Activated CD4-positive, alpha-beta T cell treated with anti-CD3 and anti-CD28 coated beads, Interleukin-2, amount 50 U/mL, for 16 hours (primary cell): ENCODE results near the gene KLRD1.
"Not testable (repeated sequence)": the region's sequence is repeated elsewhere in the genome, so short reads cannot be mapped to it uniquely, and the experiment has no call there.

Experiments
- DNase-seq: peaks from one replicate; pipeline ENCODE4 v3.0.0-alpha.2; 2020

KLRD1 gene, protein sequence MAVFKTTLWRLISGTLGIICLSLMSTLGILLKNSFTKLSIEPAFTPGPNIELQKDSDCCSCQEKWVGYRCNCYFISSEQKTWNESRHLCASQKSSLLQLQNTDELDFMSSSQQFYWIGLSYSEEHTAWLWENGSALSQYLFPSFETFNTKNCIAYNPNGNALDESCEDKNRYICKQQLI

DNA sequence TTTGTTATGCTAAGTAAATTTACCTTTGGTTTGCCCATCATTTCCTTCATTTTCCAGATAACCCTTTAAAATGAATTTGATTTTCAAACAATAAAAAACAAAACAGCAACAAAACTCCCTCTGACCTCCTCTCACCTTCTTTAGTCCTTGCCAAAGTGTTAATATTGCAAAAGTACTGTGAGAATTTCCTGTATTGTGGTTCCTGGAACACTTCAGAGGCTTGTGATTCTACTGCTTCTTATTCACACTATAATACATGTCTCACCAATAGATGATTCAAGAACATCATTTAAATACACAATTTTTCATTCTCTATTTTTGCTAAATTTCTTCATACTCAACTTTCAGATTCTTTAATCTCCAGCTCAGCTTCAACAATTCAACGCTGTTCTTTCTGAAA, at the start of gene KLRD1:
TSS of gene KLRD1 (plus strand) at position 241 of the 400 bp plus-strand sequence. CDS start 208 bp downstream, outside the sequence.
- no peak for DNase-seq

DNA sequence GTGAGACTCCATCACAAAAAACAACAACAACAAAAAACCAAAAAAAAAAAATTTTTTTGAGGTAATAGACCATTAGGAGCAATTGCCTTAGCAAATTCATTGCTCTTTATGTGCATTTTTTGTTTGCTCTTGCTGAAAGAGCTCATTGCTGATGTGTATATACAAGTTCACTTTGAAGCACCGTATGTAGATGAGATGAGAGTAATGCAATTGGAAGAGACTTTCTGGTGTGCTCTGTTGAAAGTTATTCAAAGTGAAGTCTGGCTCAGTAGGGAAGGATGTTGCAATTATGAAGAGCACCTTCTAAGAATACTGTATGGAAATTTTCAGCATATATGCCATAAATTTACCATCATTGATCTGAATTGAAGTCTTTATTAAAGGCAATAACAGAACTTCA, 46.7 kb upstream of the KLRD1 start:
- DNase-seq: no peak

DNA sequence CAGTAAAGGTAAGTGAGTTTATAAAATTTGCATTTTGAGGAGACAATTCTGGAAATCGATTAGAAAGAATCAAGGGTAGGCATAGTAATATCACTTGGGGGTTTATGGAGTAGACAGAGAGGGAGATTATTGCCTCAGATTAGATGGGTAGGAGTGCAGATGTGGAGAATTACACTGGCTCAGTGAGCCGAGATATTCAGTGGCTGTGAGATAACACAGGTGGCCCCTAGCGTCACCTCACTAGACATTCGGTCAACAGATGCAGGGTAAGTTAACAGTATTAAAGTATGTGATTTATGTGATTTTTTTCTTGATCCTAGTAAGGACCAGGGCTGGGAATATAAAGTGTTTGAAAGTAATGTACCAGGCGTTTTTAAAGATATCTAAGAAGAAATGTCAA, 39.6 kb upstream of the KLRD1 start:
- no peak for DNase-seq

DNA sequence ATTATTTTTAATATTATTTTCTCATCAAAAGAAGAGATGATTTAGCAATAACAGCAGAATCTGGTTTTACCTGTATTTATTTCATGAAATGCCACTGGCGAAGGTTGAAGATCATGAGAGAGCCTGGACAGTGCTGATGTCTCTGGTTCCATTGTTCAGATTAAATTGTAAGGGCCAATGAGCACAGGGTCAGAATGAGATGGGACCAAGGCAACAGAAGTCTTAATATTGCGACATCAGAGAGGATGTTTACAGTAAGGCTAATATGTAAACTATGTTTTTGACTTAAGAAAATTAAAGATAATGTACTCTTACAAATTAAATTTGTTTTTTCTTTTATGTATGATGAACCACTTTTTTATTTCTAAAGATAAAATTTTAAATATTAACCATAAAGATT, 35.2 kb upstream of the KLRD1 start:
- no peak for DNase-seq

DNA sequence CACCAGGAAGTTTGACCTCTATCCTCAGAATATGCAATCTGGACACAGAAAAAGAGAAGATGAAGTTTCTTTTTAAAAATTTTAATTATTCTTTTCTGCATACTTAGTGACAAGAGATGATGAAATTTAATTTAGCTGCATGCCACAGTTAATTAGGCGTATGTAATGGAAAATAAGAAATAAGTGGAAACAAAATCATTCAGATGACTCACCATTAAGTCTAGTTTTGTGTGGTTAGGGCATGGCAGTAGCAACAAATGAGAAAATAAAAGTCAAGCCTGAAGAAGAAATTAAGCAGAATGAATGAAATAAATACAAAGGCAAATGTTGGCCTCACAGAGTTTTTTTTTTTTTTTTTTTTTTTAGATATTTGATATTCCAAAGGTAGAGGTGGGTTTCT, 30.9 kb upstream of the KLRD1 start:
- DNase-seq: no peak

DNA sequence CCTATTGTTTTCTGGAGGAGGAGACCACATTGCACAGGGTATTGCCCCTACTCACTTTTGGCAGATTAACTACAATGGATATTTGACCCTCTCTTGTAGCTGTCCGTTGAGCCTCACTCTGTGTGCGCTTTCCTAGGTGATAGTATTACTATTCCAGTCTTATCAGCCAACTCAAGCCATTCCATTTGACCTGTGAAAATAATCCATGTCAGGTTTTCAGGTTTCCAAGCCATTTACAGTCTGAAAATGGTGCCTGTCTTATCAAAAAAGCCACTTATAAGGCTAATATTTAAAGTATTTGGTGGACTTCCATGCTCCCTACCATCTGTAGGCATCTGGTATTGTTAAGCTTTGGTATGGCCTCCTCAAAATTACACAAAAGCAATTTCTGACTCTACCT, 29.6 kb upstream of the KLRD1 start:
- DNase-seq: no peak

DNA sequence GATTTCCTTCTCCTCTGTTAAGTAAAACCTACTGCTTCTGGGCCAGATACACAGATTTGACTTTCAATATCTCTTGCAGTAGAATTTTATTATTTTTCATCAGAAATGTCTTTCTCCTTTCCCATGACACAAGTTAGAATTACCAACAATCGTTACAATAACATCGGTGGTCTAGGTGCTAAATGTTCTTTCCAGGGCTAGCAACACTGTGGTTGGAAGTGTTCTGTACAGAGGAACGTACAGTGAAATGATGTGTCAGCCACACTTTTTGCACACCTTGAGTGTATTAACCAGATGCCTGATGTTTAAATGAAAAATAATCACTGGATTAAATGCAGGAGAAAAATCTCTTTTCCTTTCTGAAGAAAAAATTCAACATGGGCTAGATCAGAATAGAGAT, 27.7 kb upstream of the KLRD1 start:
- DNase-seq: no peak

DNA sequence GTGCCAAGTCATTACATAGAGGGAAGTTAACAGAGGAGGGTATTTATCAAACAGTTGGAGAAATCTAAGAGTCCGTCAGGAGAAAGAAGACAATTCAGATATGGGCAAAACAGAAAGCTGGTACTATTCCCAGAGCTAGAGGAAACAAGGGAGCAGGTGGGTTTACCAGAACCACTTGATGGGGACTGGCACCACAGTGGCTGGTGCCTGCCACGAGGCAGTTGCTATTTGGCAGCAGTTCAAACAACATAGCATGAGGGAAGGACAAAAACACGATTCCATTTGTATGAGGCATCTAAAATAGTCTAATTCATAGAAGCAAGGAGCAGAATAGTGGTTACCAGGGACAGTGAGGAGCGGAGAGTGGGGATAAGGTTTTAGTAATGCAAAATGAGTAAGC, 24.6 kb upstream of the KLRD1 start:
- DNase-seq: no peak

DNA sequence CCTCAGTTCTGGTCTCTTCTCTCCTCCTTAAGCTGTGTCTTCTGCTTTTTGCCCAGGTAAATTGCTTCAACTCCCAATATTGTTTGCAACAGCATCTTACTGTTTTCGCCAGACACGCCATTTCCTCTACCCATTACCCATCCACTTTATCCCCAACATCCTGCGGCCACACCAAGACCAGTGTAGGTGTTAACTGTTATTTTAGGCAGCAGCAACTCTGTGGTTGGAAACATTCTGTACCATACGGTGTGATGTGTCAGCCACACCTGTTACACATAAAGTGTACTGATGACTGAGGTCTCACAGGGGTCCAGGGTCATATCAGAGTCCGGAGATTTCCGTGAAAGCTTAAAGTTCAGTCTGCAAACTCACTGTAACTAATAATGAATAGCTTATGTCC, 21.8 kb upstream of the KLRD1 start:
- DNase-seq: no peak

DNA sequence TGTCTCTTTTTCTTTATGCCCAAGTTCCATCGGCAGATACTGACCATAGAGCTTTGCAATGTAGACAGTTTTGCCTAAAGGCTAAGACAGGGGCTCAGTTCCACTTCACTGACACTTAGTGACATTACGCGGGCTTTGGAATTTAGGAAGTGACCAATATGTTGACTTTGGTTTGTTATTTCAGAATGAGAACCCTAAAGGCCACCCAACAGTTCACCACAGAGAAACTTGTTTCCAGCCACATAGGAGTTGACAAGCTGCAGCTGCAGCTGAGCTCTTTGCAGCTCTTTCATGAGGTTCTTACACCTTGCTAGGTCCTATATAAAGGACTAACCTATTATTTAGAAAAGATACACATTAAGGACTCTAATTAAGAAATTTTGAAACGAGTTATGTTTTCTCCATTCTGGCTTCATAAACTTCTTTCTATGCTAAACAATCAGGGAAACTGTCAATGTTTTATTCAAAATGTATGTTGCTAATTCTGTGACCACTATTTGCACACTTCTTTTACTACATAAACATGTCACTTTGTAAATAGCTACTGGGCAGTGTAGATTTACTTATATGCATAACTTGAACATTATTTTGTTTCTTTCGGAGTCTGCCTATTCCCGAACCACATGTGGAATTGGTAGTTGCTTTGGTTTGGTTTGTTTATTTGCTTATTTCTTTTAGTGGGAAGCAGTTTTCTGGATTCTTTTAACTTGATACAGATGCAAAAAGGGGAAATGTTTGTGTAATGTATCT, 18.5 kb upstream of the KLRD1 start:
- no peak for DNase-seq

DNA sequence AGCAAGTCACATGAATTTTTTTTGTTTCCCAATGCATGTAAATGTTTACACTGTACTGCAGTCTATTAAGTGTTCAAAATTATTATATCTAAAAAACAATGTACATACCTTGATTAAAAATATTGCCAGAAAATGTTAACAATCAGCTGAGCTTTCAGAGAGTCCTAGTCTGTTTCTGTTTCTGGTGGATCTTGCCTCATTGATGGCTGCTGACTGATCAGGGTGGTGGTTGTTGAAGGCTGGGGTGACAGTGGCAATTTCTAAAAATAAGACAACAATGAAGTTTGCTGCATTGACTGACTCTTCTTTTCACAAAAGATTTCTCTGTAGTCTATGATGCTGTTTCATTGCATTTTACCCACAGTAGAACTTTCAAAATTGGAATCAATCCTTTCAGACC, 16.6 kb upstream of the KLRD1 start:
- DNase-seq: no peak

DNA sequence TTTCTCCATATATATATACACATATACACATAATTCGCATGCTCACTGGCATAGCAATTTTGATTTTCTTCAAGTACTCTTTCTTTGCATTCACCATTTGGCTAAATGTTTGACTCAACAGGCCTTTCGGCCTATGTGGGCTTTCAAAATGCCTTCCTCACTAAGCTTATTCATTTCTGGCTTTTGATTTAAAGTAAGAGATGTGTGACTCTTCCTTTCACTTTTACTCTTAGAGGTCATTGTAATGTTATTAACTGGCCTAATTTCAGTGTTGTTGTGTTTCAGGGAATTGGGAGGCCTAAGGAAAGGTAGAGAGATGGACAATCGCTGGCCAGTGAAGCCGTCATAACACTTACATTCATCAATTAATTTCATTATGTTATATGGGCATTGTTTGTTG, 14.5 kb upstream of the KLRD1 start:
- DNase-seq: peak; percentile 69

DNA sequence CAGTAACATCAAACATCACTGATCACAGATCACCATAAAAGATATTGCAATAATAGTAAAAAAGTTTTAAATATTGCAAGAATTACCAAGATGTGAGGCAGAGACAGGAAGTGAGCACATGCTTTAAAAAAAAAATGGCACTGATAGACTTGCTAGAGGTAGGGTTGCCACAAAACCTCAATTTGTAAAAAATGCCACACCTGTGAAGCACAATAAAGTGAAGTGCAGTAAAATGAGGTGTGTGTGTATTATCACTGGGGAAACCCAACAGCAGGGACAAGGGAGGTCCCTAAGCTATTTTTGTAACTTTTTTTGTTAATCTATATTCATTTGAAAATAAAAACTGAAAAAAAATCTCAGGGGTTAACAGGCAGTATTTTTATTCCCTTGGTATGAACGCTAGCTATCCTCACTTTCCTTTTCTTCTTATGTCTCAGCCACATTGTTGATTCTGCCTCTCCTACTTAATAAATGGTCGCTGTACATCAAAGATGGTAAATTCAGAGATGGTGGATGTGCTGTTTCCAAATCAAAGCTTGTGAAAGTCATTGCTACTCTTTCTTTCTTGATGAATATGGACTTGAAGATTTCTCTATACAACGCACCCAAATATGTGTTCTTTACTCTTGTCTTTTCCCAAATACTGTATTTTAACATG, 14.0 kb upstream of the KLRD1 start:
- DNase-seq: peak; percentile 18

DNA sequence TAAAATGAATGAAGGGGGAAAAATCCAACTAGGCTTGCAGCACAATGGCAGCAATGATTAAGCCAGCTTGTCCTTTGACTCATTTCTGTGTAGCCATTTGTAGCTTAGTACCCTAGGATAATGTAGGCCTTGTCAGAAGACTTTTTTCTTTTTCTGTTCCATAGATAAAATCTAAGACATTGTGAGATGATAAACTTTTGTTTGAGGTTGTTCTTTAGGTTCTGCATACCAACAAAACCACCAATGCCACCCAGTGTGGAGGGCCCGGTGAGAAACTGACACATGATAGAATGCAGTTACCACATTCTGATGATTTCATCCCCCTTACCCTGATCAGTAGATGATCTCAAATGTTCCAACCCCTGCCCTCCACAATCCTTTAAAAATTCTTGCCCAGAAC, 6.6 kb upstream of the KLRD1 start:
- peak; percentile 21 for DNase-seq

DNA sequence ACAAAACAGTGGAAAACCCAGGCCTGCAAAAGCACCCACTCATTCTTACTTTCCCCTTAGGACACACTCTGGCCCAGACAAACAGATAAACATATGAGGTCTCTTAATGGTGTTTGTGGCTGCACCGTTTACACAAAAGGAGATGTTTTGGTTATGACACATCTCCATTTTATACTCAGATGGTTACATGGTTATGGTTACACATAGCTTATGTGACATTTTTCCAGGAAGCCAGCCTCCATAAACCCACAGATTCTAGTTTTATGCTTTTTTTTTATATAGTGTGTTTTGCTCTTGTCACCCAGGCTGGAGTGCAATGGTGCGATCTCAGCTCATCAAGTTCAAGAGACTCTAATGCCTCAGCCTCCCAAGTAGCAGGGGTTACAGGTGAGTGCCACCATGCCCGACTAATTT, 3.5 kb upstream of the KLRD1 start:
- DNase-seq: peak; percentile 86

DNA sequence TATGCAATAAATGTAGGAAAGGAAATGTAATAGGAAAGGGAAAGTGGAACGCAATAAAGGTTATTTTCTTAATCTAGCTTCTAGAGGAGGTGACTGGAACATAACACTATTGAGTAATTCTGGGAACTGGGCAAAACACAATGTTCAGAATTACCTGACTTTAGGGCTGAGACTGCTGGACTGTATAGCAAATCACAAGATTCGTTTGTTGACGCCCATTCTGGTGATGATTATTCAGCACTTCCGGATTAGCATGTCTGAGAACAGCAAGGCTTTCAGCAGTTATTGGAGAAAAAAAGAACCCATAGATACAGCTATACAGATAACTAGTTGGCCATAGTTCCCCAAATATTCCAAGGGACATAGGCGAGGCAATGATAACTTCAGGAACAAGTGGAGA, 2.3 kb upstream of the KLRD1 start:
- no peak for DNase-seq

DNA sequence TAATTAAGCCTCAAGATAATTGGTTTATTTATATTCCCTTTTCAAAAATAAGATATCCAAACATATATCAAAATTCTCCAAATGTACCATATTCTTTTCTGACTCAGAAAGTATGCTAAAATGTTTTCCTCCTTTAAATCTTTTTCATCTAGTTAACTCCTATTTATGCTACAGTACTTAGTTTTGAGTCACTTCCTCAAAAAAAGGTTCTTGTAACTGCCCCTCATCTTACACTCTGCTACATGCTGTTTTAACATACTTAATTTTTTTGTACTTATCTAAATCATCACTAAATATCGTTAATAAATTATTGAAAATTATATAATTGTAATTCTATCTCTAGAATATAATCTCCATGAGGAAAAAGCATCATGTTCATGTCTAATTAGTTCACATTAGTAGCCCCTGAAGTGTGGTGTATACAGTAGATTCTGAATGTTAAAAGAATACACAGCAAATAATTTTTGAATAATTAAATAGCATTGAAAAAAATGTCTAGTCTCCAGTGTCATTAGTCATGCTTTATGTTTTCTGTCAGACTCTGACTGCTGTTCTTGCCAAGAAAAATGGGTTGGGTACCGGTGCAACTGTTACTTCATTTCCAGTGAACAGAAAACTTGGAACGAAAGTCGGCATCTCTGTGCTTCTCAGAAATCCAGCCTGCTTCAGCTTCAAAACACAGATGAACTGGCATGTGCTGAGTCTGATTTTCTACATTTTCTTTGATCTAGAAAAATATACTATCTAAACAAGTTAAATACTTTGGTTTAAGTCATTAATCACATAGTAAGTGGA, 3.5 kb downstream of the KLRD1 start:
- no peak for DNase-seq

DNA sequence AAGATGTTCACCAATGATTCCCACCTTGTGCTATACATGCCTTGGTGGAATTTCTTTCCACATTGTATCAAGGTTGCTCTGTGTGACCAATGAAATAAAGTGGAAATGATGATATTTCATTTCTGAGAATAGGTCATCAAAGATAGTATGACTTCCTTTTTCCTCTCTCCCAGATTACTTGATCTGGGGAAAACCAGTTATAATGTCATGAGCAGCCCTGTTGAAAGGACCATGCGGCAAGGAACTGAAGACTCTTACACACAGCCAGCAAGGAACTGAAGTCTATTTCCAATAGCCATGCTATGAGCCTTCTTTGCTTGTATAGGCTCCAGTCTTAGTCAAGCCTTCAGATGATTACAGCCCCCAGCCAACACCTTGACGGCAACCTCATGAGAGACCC, 11.7 kb downstream of the KLRD1 start:
- no peak for DNase-seq

DNA sequence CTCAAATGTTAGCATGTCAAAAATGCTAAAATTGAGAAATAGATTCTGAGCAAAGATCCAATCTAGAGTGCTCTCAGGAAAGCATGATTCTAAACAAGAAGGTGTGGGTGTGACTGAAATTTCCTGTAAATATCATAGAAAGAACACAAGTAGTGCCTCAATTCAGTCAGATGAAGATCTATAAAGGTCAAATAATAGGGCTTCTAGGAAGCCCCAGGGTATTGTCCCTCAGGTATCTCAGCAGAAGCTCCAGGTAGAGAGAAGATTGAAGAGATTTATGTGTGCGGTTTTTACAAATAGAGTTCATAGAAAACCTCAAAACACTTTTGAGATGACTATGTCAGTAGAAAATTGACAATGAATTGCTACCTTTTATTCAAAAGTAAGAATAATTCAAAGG, 13.0 kb downstream of the KLRD1 start:
- peak; percentile 59 for DNase-seq

DNA sequence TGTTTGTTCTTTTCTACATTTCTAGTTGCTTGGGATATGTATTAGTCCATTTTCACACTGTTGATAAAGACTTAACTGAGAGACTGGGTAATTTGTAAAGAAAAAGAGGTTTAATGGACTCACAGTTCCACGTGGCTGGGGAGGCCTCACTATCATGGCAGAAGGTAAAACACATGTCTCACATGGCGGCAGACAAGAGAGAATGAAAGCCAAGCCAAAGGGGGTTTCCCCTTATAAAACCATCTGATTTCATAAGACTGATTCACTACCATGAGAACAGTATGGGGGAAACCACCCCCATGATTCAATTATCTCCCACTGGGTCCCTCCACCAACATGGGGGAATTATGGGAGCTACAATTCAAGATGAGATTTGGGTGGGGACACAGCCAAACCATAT, 21.0 kb downstream of the KLRD1 start:
- DNase-seq: not testable (repeated sequence)

DNA sequence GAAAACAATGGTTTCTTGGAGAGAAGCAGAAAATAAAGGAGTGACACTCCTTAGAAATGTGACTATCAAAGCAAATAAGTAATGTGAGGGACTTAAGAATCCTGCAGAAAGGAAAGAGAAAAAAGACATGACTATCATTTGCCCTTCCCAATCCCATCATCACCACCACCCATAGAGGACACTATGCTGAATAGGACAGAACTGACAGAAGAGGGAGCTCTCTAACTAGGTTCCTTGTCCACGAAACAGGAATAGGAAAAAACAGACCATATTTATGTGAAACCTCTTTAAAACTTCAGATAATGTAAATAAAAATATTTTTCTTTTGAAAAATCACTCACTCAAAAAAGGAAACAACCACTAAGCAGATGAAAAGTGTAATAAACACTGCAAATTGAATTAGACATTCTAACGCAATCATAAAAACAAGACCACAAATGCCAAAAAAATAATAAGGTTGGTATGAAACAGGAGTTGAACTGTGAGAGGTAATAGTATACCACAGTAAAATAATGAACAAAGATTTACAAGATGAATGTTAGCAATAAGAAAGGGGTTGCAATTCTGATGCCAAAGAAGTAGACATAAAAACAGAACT, 24.1 kb downstream of the KLRD1 start:
- DNase-seq: peak; percentile 6

DNA sequence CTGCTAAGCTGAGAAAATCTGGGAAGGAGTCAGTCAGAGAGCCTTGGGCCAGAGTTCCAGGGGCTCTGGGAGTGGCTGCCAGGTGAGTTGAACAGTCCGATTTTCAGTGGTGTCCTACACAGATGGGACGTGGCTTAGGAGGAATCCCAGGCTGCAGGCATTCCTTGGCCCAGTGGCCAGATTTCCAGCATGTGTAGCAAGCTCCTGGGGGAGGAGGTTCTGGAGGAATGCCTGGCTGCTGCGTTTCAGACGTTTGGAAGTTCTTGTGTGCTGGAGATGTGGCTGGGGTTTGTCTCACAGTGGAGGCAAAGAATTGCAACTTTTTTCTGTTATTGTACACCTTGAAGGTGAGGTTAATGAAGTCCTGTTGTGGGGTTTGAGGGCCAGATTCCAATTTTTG, 28.5 kb downstream of the KLRD1 start:
- DNase-seq: not testable (repeated sequence)

DNA sequence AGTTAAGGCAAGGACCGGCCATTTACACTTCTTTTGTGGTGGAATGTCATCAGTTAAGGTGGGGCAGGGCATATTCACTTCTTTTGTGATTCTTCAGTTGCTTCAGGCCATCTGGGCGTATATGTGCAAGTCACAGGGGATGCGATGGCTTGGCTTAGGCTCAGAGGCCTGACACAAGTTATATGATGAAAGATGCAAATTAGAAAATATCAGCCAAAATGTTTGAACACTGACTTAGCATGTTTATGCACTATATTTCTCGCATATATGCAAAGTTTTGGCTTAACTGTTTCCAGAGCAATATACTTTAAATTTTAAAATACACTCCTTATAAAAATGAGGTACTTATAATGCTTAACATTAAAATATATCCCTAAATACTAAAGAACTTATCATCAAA, 30.8 kb downstream of the KLRD1 start:
- not testable (repeated sequence) for DNase-seq
